SK-N-SH (cell line): ENCODE results near the gene ADAMTS9. TPM values are rescaled to one million over a fixed set of nuclear protein-coding genes. Genes with fewer than 3 reads are reported as not detected.
A peak's percentile ranks its signal among the peaks of the same experiment; 100 is the strongest.

Experiments used
- CTCF ChIA-PET: fragments of 300-600, 350-600 bp; formaldehyde crosslinking; extraction: SDS; loops from one replicate; lab custom pipeline; 2021; lab: Yijun Ruan, JAX
- POLR2A ChIA-PET: fragments of 350-600 bp; sonication (Branson Sonifier 250); formaldehyde crosslinking; extraction: SDS; loops from one replicate; lab custom pipeline; 2020; ENCODE audit warnings: antibody characterized with exemption, inconsistent platforms; lab: Yijun Ruan, JAX
- DNase-seq: peaks from one replicate; pipeline ENCODE4 v3.0.0; 2012
- H2AFZ ChIP-seq: fragments of 200-600 bp; sonication (generic); 2 replicates; pipeline ENCODE4 v1.8.1; 2016; ENCODE audit warnings: antibody characterized with exemption, mild to moderate bottlenecking, low read depth
- H3F3A ChIP-seq: fragments of 200-600 bp; sonication (generic); replicated peaks from 2 replicates; pipeline ENCODE3; 2016; ENCODE audit warnings: antibody characterized with exemption, mild to moderate bottlenecking; ENCODE audit not compliant: insufficient read depth
- H3K27ac ChIP-seq, 2 experiments: fragments of 200-500 bp in 1 of 2; fragments of 200-600 bp in 1 of 2; sonication (Bioruptor generic) in 1 of 2; sonication (generic), shearing (Covaris generic) in 1 of 2; 2 replicates each; pipeline versions ENCODE4 v1.5.1 to v1.6.1; 2014 to 2016; ENCODE audit warnings: low read depth in 2 of 2, inconsistent platforms in 1 of 2, low read length in 1 of 2, mild to moderate bottlenecking in 1 of 2, mixed read lengths in 1 of 2
- H3K27me3 ChIP-seq: fragments of 200-600 bp; sonication (generic), shearing (Covaris generic); 2 replicates; pipeline ENCODE4 v1.6.1; 2016; ENCODE audit warnings: mixed run types; ENCODE audit not compliant: insufficient read depth
- H3K36me3 ChIP-seq, 2 experiments: fragments of 200-500 bp in 1 of 2; fragments of 200-600 bp in 1 of 2; sonication (Bioruptor generic) in 1 of 2; sonication (generic) in 1 of 2; replicated peaks in 1 of 2; 2 replicates each; pipeline versions ENCODE3 to v1.5.1; 2014 to 2016; ENCODE audit warnings: low read length in 1 of 2, mild to moderate bottlenecking in 1 of 2; ENCODE audit not compliant: insufficient read depth in 2 of 2, control insufficient read depth in 1 of 2
- H3K4me1 ChIP-seq, 2 experiments: fragments of 200-500 bp in 1 of 2; fragments of 200-600 bp in 1 of 2; sonication (Bioruptor generic) in 1 of 2; sonication (generic), shearing (Covaris generic) in 1 of 2; 2 replicates each; pipeline versions ENCODE4 v1.5.1 to v1.6.1; 2014 to 2016; ENCODE audit warnings: low read depth in 1 of 2, low read length in 1 of 2, mixed run types in 1 of 2; ENCODE audit not compliant: insufficient read depth in 2 of 2, control insufficient read depth in 1 of 2
- H3K4me2 ChIP-seq: fragments of 200-600 bp; sonication (generic), shearing (Covaris generic); 2 replicates; pipeline ENCODE4 v1.6.1; 2017; ENCODE audit warnings: mixed run types
- H3K4me3 ChIP-seq, 2 experiments: fragments of 200-500 bp in 1 of 2; fragments of 200-600 bp in 1 of 2; sonication (Bioruptor generic) in 1 of 2; sonication (generic), shearing (Covaris generic) in 1 of 2; 2 replicates each; pipeline versions ENCODE4 v1.5.1 to v1.8.1; 2014 to 2016; ENCODE audit warnings: low read depth in 2 of 2, inconsistent platforms in 1 of 2, low read length in 1 of 2, mild to moderate bottlenecking in 1 of 2, mixed read lengths in 1 of 2, moderate library complexity in 1 of 2
- H3K79me2 ChIP-seq: fragments of 200-600 bp; sonication (generic); 2 replicates; pipeline ENCODE4 v1.8.1; 2017; ENCODE audit warnings: mild to moderate bottlenecking; ENCODE audit not compliant: insufficient read depth
- H3K9ac ChIP-seq: fragments of 200-600 bp; sonication (generic); 2 replicates; pipeline ENCODE4 v1.6.1; 2017; ENCODE audit warnings: mixed run types
- H3K9me2 ChIP-seq: fragments of 200-600 bp; sonication (generic); 2 replicates; pipeline ENCODE4 v1.6.1; 2017; ENCODE audit warnings: mixed run types
- H3K9me3 ChIP-seq: fragments of 200-600 bp; sonication (generic); 2 replicates; pipeline ENCODE4 v1.6.1; 2017; ENCODE audit warnings: mixed run types, mild to moderate bottlenecking, moderate library complexity
- H4K20me1 ChIP-seq: fragments of 200-600 bp; sonication (generic); 2 replicates; pipeline ENCODE4 v1.6.1; 2017; ENCODE audit warnings: mild to moderate bottlenecking, mixed run types; ENCODE audit not compliant: insufficient read depth
- EP300 ChIP-seq, 2 experiments: IDR thresholded peaks; 2 replicates each; pipeline versions ENCODE4 v1.4.0 to v1.6.1; 2012; ENCODE audit warnings: borderline replicate concordance in 1 of 2, low read depth in 1 of 2, low read length in 1 of 2
- FOSL2 ChIP-seq: IDR thresholded peaks from 2 replicates; pipeline ENCODE4 v1.4.0; 2012; ENCODE audit warnings: low read depth, mild to moderate bottlenecking, moderate library complexity, borderline replicate concordance
- JUND ChIP-seq: IDR thresholded peaks from 2 replicates; pipeline ENCODE4 v1.4.0; 2012
- POLR2AphosphoS5 ChIP-seq: IDR thresholded peaks from 2 replicates; pipeline ENCODE4 v1.6.1; 2012; ENCODE audit warnings: low read depth, low read length
- RCOR1 ChIP-seq: fragments of 150-350 bp; IDR thresholded peaks from 2 replicates; pipeline ENCODE4 v1.6.1; 2017; ENCODE audit warnings: antibody characterized with exemption, low read length
- RFX5 ChIP-seq: IDR thresholded peaks from 2 replicates; pipeline ENCODE4 v1.6.1; 2012; ENCODE audit warnings: mild to moderate bottlenecking, improper control_type of control experiment, low read length
- SIN3A ChIP-seq: IDR thresholded peaks from 2 replicates; pipeline ENCODE4 v1.6.1; 2012; ENCODE audit warnings: low read depth, mild to moderate bottlenecking, low read length, moderate library complexity, borderline replicate concordance
- TAF1 ChIP-seq: IDR thresholded peaks from 2 replicates; pipeline ENCODE4 v1.6.1; 2012; ENCODE audit warnings: low read depth, mild to moderate bottlenecking, low read length, moderate library complexity, borderline replicate concordance
- TCF12 ChIP-seq: IDR thresholded peaks from 2 replicates; pipeline ENCODE4 v1.4.0; 2012
- WGBS: methylation state at CpG from one replicate; pipeline ENCODE4 v1.1.6; 2017; ENCODE audit warnings: low lambda C conversion rate; 5-methylcytosine and 5-hydroxymethylcytosine counted together
- polyA plus RNA-seq, 3 experiments: library from polyadenylated mRNA; depleted of rRNA; stranded (reverse); fragments of >200 nt; gene quantifications; 2 replicates each; pipeline ENCODE4 v1.2.3, GENCODE V29; 2012
- TF ChIP-seq, protein P1 (sequence below): fragments of 200-600 bp; sonication (generic); IDR thresholded peaks from 2 replicates; pipeline ENCODE4 v1.6.1; 2017; ENCODE audit warnings: antibody characterized with exemption, mild to moderate bottlenecking, moderate library complexity
- TF ChIP-seq, protein P2 (sequence below): IDR thresholded peaks from 2 replicates; pipeline ENCODE4 v1.4.0; 2012; ENCODE audit warnings: low read depth, borderline replicate concordance
- TF ChIP-seq, protein P3 (sequence below): fragments of 150-350 bp; IDR thresholded peaks from 2 replicates; pipeline ENCODE4 v1.6.1; 2016; ENCODE audit warnings: mild to moderate bottlenecking, low read depth, low read length
- TF ChIP-seq, protein P4 (sequence below): fragments of 150-350 bp; IDR thresholded peaks from 2 replicates; pipeline ENCODE4 v1.6.1; 2017; ENCODE audit warnings: antibody characterized with exemption, low read length, low read depth, borderline replicate concordance
- TF ChIP-seq, protein P5 (sequence below): IDR thresholded peaks from 2 replicates; pipeline ENCODE4 v1.4.0; 2012; ENCODE audit warnings: low read depth

The ADAMTS9 gene
- polyA plus RNA-seq, 1 of the 3 experiments (the other 2 are of a cell fraction): 4.1 TPM

DNA sequence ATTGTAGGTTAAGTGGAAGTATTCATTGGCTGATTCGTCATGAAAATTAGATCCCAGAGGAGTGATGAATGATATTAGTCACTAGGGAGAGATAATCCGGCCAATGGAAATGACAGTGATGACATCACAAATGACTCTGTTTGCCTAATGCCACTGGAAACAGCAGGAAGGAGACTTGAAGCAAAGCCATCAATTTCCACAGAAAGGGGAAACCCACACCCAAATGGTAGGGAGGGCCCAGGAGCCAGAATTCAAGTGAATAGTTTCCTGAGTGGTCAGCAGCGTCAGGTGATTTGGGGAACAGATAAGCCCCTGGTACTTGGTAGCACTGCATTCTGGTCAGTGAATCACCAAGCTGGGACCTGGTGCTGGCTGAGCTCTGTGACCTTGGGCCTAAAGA is 3.3 kb upstream of the ADAMTS9 start:
- DNase-seq: no peak
- no peak overlapping the region for H3K9ac ChIP-seq
- H3K4me2 ChIP-seq: no peak overlapping the region
- TF ChIP-seq POLR2AphosphoS5: no peak
- TF ChIP-seq RFX5: no peak
- no peak for TF ChIP-seq RCOR1
- TF ChIP-seq, protein P1, sequence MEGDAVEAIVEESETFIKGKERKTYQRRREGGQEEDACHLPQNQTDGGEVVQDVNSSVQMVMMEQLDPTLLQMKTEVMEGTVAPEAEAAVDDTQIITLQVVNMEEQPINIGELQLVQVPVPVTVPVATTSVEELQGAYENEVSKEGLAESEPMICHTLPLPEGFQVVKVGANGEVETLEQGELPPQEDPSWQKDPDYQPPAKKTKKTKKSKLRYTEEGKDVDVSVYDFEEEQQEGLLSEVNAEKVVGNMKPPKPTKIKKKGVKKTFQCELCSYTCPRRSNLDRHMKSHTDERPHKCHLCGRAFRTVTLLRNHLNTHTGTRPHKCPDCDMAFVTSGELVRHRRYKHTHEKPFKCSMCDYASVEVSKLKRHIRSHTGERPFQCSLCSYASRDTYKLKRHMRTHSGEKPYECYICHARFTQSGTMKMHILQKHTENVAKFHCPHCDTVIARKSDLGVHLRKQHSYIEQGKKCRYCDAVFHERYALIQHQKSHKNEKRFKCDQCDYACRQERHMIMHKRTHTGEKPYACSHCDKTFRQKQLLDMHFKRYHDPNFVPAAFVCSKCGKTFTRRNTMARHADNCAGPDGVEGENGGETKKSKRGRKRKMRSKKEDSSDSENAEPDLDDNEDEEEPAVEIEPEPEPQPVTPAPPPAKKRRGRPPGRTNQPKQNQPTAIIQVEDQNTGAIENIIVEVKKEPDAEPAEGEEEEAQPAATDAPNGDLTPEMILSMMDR: no peak
- no peak for TF ChIP-seq TAF1
- no peak for TF ChIP-seq SIN3A
- no peak for TF ChIP-seq JUND
- peak; percentile 40; the same call in 1 of the 2 replicates for TF ChIP-seq TCF12
- TF ChIP-seq, protein P2, sequence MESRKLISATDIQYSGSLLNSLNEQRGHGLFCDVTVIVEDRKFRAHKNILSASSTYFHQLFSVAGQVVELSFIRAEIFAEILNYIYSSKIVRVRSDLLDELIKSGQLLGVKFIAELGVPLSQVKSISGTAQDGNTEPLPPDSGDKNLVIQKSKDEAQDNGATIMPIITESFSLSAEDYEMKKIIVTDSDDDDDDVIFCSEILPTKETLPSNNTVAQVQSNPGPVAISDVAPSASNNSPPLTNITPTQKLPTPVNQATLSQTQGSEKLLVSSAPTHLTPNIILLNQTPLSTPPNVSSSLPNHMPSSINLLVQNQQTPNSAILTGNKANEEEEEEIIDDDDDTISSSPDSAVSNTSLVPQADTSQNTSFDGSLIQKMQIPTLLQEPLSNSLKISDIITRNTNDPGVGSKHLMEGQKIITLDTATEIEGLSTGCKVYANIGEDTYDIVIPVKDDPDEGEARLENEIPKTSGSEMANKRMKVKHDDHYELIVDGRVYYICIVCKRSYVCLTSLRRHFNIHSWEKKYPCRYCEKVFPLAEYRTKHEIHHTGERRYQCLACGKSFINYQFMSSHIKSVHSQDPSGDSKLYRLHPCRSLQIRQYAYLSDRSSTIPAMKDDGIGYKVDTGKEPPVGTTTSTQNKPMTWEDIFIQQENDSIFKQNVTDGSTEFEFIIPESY: no peak
- peak; percentile 32; the same call in 1 of the 2 replicates for TF ChIP-seq FOSL2
- no peaks in the 10 kb centered on the region for H3K9me3 ChIP-seq
- peak overlapping the region in 1 of 2 experiments; percentile 44; a peak in 3 of 4 replicates for H3K27ac ChIP-seq
- CTCF ChIA-PET: interaction anchor here (0.7 kb wide), 1 partner anchor 749 kb away, joined by 3 read pairs; no protein-coding TSS in a partner anchor
- peaks cover 7% of the 10 kb centered on the region; the same call in 1 of the 2 replicates for H3K79me2 ChIP-seq
- WGBS: 22% methylated on average over 3 of the region's 3 CpGs
- POLR2A ChIA-PET: no interaction called here
- H3K27me3 ChIP-seq: no peaks in the 10 kb centered on the region
- H3K9me2 ChIP-seq: no peaks in the 10 kb centered on the region
- peak overlapping the region; percentile 33; the same call in 1 of the 2 replicates for H2AFZ ChIP-seq
- H3F3A ChIP-seq: peaks cover 24% of the 10 kb centered on the region
- no peaks in the 10 kb centered on the region for H4K20me1 ChIP-seq
- H3K4me3 ChIP-seq: no peak overlapping the region
- H3K4me1 ChIP-seq: peaks cover 0 to 12% of the 10 kb centered on the region in 2 experiments; a peak in 3 of 4 replicates
- H3K36me3 ChIP-seq: no peaks in the 10 kb centered on the region

DNA sequence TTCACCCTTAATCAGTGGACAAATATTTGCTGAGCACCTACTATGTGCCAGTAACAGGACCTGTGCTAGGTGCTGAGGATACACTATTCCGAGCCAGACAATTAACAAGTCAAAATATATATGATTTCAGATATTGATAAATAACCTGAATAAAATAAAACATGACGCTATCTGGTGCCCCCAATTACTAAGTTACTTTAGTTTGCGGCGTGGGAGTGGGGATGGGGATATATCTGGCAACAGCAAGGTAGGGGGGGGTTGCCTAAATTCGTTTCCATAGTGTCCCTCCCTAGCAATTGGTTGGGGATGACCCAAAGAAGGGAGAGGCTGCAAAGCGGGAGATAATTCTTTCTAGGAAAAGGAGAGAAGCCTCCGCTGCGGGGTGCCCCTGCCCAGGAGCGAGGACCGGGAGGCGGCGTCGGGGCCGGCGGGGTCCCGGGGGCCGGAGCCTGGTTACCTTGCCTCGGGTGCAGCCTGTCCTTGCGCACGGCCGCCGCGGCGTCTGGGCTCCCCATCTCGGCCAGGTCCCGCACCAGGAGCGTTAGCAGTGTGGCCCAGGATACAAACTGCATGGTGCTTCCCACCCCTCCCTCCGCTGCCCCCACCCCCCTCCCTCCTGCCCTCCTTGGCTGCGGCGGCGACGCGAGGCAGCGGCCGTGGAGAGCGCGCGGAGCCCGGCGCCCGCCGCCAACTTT is 567 bp downstream of the ADAMTS9 start:
- TF ChIP-seq, protein P3, sequence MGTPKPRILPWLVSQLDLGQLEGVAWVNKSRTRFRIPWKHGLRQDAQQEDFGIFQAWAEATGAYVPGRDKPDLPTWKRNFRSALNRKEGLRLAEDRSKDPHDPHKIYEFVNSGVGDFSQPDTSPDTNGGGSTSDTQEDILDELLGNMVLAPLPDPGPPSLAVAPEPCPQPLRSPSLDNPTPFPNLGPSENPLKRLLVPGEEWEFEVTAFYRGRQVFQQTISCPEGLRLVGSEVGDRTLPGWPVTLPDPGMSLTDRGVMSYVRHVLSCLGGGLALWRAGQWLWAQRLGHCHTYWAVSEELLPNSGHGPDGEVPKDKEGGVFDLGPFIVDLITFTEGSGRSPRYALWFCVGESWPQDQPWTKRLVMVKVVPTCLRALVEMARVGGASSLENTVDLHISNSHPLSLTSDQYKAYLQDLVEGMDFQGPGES: no peak
- TF ChIP-seq, protein P4, sequence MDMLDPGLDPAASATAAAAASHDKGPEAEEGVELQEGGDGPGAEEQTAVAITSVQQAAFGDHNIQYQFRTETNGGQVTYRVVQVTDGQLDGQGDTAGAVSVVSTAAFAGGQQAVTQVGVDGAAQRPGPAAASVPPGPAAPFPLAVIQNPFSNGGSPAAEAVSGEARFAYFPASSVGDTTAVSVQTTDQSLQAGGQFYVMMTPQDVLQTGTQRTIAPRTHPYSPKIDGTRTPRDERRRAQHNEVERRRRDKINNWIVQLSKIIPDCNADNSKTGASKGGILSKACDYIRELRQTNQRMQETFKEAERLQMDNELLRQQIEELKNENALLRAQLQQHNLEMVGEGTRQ: no peak
- TF ChIP-seq RFX5: no peak
- TF ChIP-seq, protein P5, sequence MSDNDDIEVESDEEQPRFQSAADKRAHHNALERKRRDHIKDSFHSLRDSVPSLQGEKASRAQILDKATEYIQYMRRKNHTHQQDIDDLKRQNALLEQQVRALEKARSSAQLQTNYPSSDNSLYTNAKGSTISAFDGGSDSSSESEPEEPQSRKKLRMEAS: no peak
- no peak for TF ChIP-seq EP300 (IDR thresholded peaks at IDR 0.05; ENCODE audit: borderline replicate concordance in 1 of 2, low read depth in 1 of 2, low read length in 1 of 2)
- Histone ChIP-seq H4K20me1 (no peaks in the 10 kb centered on the region), H3K9me3 (no peaks in the 10 kb centered on the region), H3K79me2 (peaks cover 34% of the 10 kb centered on the region; the same call in 1 of the 2 replicates), H3K4me3 (peak overlapping the region; percentile 83 to 90), H3K9me2 (no peaks in the 10 kb centered on the region), H3K27ac (peak overlapping the region; percentile 87 to 98), H3K36me3 (peaks cover 0 to 11% of the 10 kb centered on the region in 2 experiments), H3K27me3 (no peaks in the 10 kb centered on the region), H2AFZ (peak overlapping the region; percentile 89), H3K9ac (peak overlapping the region; percentile 76; the same call in 1 of the 2 replicates), H3F3A (peaks cover 34% of the 10 kb centered on the region), H3K4me1 (peaks cover 0 to 19% of the 10 kb centered on the region in 2 experiments; a peak in 3 of 4 replicates), H3K4me2 (peak overlapping the region; percentile 98)
- ChIA-PET POLR2A (interaction anchor here (0.8 to 2.5 kb wide), 9 partner anchors 296 to 559 kb away, joined by 3 to 11 read pairs (median 4); no protein-coding TSS in a partner anchor), CTCF (interaction anchor here (0.6 to 2.7 kb wide), 5 partner anchors 8 to 558 kb away, joined by 3 to 11 read pairs (median 4); no protein-coding TSS in a partner anchor)
- DNase-seq: peak; percentile 79
- WGBS: 3% methylated on average over 29 of the region's 42 CpGs
